K562 (cell line): Measurements from ENCODE around the gene AFF2.

Experiments used
- CEBPB ChIP-seq: fragments of 450-650 bp; IDR thresholded peaks from 2 replicates; pipeline ENCODE4 v1.6.1; 2016; ENCODE audit warnings: missing genetic modification characterization, missing compliant biosample characterization
- EZH2 ChIP-seq: IDR thresholded peaks from 2 replicates; pipeline ENCODE4 v1.6.1; 2012; ENCODE audit warnings: low read depth, mild to moderate bottlenecking, inconsistent platforms, low read length, borderline replicate concordance
- HLTF ChIP-seq: fragments of 450-650 bp; IDR thresholded peaks from 2 replicates; pipeline ENCODE4 v1.6.1; 2016
- ILK ChIP-seq: fragments of 450-650 bp; IDR thresholded peaks from 2 replicates; pipeline ENCODE4 v1.6.1; 2016; ENCODE audit warnings: missing genetic modification characterization, low read depth, mild to moderate bottlenecking, missing compliant biosample characterization, moderate library complexity, borderline replicate concordance
- NFE2L1 ChIP-seq: fragments of 450-650 bp; IDR thresholded peaks from 2 replicates; pipeline ENCODE4 v1.6.1; 2016; ENCODE audit warnings: missing genetic modification characterization, low read depth, mild to moderate bottlenecking, missing compliant biosample characterization, moderate library complexity, borderline replicate concordance
- RFX7 ChIP-seq: fragments of 250-450 bp; sonication (Bioruptor Pico); IDR thresholded peaks from 2 replicates; pipeline ENCODE4 v1.5.1; 2021; ENCODE audit warnings: mild to moderate bottlenecking
- SRF ChIP-seq, 2 experiments: fragments of 250-450, 450-650 bp in 1 of 2; sonication (Bioruptor Pico) in 1 of 2; sonication (generic) in 1 of 2; formaldehyde crosslinking; IDR thresholded peaks; 2 replicates each; pipeline versions ENCODE4 v1.5.0 to v1.5.1; 2020 to 2022; ENCODE audit warnings: mild to moderate bottlenecking in 1 of 2, missing genetic modification reagents in 1 of 2
- TAF15 ChIP-seq: fragments of 200-400 bp; formaldehyde crosslinking; IDR thresholded peaks from 2 replicates; pipeline ENCODE4 v1.6.1; 2017; ENCODE audit warnings: mild to moderate bottlenecking, low read depth, low read length, moderate library complexity
- ZNF232 ChIP-seq: sonication (generic); formaldehyde crosslinking; IDR thresholded peaks from 2 replicates; pipeline ENCODE4 v1.8.0; 2022; ENCODE audit warnings: mild to moderate bottlenecking, missing genetic modification reagents
- ZNF282 ChIP-seq: sonication (generic); formaldehyde crosslinking; IDR thresholded peaks from 2 replicates; pipeline ENCODE4 v1.8.1; 2023; ENCODE audit warnings: missing genetic modification reagents
- TF ChIP-seq, protein P1 (sequence below), 2 experiments: fragments of 450-650 bp; conservative IDR thresholded peaks; 2 replicates each; pipeline ENCODE4 v1.6.1; 2017; ENCODE audit warnings: mild to moderate bottlenecking in 2 of 2, moderate library complexity in 2 of 2
- TF ChIP-seq, protein P2 (sequence below), 3 experiments: IDR thresholded peaks in 2 of 3; conservative IDR thresholded peaks in 1 of 3; 2 replicates each; pipeline ENCODE4 v1.5.1; 2011 to 2012; ENCODE audit warnings: low read length in 3 of 3, mild to moderate bottlenecking in 3 of 3, control low read depth in 2 of 3, improper control_type of control experiment in 1 of 3, inconsistent platforms in 1 of 3, low read depth in 1 of 3, mixed read lengths in 1 of 3, moderate library complexity in 1 of 3; ENCODE audit not compliant: insufficient read depth in 2 of 3
- TF ChIP-seq, protein P3 (sequence below): fragments of 250-450 bp; sonication (Bioruptor Pico); IDR thresholded peaks from 2 replicates; pipeline ENCODE4 v1.5.1; 2021; ENCODE audit warnings: mild to moderate bottlenecking
- TF ChIP-seq, protein P4 (sequence below), 2 experiments: fragments of 450-650 bp in 1 of 2; sonication (generic) in 1 of 2; formaldehyde crosslinking; conservative IDR thresholded peaks; 2 replicates each; pipeline versions ENCODE4 v1.4.0 to v1.8.1; 2020 to 2022; ENCODE audit warnings: mild to moderate bottlenecking in 1 of 2, missing genetic modification reagents in 1 of 2

DNA sequence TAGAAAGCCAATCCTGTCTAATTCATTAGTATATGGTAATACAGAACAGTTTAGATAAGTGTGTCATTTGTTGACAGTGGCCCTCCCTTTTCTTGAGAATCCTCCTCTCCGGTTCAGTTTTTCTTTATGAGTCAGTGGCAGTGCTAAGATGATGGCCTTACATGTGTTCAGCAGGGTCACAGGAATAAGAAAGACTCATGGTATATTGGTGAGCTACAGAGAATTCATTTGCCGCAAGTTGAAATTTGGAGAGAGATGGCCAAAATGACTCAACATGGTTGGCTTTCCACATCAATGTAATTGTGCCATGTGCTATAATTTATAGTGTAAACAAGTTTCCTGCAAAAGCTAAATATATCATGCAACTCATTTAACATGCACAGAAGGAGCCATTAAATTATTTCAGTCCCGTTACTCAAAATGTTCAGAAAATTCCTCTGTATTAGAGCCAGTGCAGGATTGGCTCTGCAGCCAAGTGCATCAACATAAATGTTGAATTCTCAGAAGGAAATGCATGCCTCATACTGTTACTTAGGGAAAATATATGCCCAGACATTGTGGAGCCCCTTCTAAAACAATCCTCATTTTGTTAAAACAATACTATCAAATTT, 374.3 kb downstream of the AFF2 start:
- TF ChIP-seq ILK (tag) (no peak), CEBPB (no peak), ZNF282 (no peak), SRF (CRISPR knock-in tag; IDR thresholded peaks at IDR 0.05) (no peak), RFX7 (no peak), EZH2 (no peak), ZNF232 (CRISPR knock-in tag) (no peak), HLTF (no peak), NFE2L1 (tag) (no peak), TAF15 (no peak)
- TF ChIP-seq, protein P1, sequence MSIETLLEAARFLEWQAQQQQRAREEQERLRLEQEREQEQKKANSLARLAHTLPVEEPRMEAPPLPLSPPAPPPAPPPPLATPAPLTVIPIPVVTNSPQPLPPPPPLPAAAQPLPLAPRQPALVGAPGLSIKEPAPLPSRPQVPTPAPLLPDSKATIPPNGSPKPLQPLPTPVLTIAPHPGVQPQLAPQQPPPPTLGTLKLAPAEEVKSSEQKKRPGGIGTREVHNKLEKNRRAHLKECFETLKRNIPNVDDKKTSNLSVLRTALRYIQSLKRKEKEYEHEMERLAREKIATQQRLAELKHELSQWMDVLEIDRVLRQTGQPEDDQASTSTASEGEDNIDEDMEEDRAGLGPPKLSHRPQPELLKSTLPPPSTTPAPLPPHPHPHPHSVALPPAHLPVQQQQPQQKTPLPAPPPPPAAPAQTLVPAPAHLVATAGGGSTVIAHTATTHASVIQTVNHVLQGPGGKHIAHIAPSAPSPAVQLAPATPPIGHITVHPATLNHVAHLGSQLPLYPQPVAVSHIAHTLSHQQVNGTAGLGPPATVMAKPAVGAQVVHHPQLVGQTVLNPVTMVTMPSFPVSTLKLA (conservative IDR thresholded peaks at IDR 0.05): no peak
- TF ChIP-seq, protein P2, sequence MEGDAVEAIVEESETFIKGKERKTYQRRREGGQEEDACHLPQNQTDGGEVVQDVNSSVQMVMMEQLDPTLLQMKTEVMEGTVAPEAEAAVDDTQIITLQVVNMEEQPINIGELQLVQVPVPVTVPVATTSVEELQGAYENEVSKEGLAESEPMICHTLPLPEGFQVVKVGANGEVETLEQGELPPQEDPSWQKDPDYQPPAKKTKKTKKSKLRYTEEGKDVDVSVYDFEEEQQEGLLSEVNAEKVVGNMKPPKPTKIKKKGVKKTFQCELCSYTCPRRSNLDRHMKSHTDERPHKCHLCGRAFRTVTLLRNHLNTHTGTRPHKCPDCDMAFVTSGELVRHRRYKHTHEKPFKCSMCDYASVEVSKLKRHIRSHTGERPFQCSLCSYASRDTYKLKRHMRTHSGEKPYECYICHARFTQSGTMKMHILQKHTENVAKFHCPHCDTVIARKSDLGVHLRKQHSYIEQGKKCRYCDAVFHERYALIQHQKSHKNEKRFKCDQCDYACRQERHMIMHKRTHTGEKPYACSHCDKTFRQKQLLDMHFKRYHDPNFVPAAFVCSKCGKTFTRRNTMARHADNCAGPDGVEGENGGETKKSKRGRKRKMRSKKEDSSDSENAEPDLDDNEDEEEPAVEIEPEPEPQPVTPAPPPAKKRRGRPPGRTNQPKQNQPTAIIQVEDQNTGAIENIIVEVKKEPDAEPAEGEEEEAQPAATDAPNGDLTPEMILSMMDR (IDR thresholded peaks at IDR 0.05 in 2 of 3, conservative IDR thresholded peaks at IDR 0.05 in 1 of 3; ENCODE audit: insufficient read depth in 2 of 3, low read depth in 1 of 3, low read length in 3 of 3): no peak
- TF ChIP-seq, protein P3, sequence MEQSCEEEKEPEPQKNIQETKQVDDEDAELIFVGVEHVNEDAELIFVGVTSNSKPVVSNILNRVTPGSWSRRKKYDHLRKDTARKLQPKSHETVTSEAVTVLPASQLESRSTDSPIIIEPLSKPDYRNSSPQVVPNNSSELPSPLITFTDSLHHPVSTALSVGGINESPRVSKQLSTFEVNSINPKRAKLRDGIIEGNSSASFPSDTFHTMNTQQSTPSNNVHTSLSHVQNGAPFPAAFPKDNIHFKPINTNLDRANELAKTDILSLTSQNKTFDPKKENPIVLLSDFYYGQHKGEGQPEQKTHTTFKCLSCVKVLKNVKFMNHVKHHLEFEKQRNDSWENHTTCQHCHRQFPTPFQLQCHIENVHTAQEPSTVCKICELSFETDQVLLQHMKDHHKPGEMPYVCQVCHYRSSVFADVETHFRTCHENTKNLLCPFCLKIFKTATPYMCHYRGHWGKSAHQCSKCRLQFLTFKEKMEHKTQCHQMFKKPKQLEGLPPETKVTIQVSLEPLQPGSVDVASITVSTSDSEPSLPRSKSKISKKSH: no peak
- TF ChIP-seq, protein P4, sequence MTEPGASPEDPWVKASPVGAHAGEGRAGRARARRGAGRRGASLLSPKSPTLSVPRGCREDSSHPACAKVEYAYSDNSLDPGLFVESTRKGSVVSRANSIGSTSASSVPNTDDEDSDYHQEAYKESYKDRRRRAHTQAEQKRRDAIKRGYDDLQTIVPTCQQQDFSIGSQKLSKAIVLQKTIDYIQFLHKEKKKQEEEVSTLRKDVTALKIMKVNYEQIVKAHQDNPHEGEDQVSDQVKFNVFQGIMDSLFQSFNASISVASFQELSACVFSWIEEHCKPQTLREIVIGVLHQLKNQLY (CRISPR knock-in tag; conservative IDR thresholded peaks at IDR 0.05): no peak
